Left kidney (tissue), 2 donors: ENCODE results near the gene DIAPH1. TPM values are rescaled to one million over a fixed set of nuclear protein-coding genes. Genes with fewer than 3 reads are reported as not detected.
"Not testable (repeated sequence)": the region's sequence is repeated elsewhere in the genome, so short reads cannot be mapped to it uniquely, and the experiment has no call there.

Experiments
- DNase-seq: peaks from one replicate; pipeline ENCODE4 v3.0.0-alpha.2; 2013
- polyA plus RNA-seq: library from polyadenylated mRNA; unstranded; fragments of 120-200 nt; gene quantifications from one replicate; pipeline ENCODE4 v1.2.1, GENCODE V29; 2013; ENCODE audit not compliant: insufficient read length

The DIAPH1 gene
- polyA plus RNA-seq, 1 donor = 80.0 TPM

- DNase-seq = no peak
Measured at GRCh38 chr5:141611289-141611688, 7.5 kb downstream of the DIAPH1 start.

- DNase-seq = not testable (repeated sequence)
Measured at GRCh38 chr5:141609921-141610320, 8.9 kb downstream of the DIAPH1 start.

- DNase-seq = no peak
Measured at GRCh38 chr5:141609044-141609443, 9.8 kb downstream of the DIAPH1 start.

GRCh38 chr5:141608557-141608956, 10.2 kb downstream of the DIAPH1 start:
- DNase-seq = no peak

- DNase-seq = no peak
Measured at GRCh38 chr5:141608046-141608445, 10.8 kb downstream of the DIAPH1 start.

GRCh38 chr5:141605523-141606277, 13.1 kb downstream of the DIAPH1 start:
- no peak for DNase-seq

GRCh38 chr5:141603923-141604717, 14.7 kb downstream of the DIAPH1 start:
- DNase-seq = no peak

- no peak for DNase-seq
Measured at GRCh38 chr5:141602606-141603005, 16.2 kb downstream of the DIAPH1 start.

GRCh38 chr5:141598391-141599345, 20.1 kb downstream of the DIAPH1 start:
- no peak for DNase-seq

- DNase-seq = no peak
Measured at GRCh38 chr5:141597814-141598213, 21.0 kb downstream of the DIAPH1 start.

GRCh38 chr5:141597394-141597793, 21.4 kb downstream of the DIAPH1 start:
- no peak for DNase-seq

- no peak for DNase-seq
Measured at GRCh38 chr5:141596867-141597266, 21.9 kb downstream of the DIAPH1 start.

GRCh38 chr5:141590127-141590526, 28.7 kb downstream of the DIAPH1 start:
- DNase-seq = no peak

GRCh38 chr5:141586246-141586645, 32.6 kb downstream of the DIAPH1 start:
- no peak for DNase-seq

GRCh38 chr5:141585594-141585993, 33.2 kb downstream of the DIAPH1 start:
- no peak for DNase-seq

- no peak for DNase-seq
Measured at GRCh38 chr5:141574122-141574510, 44.7 kb downstream of the DIAPH1 start.

GRCh38 chr5:141573489-141574121, 45.2 kb downstream of the DIAPH1 start:
- DNase-seq = no peak

GRCh38 chr5:141570655-141571054, 48.1 kb downstream of the DIAPH1 start:
- no peak for DNase-seq

GRCh38 chr5:141567513-141568117, 51.2 kb downstream of the DIAPH1 start:
- no peak for DNase-seq

GRCh38 chr5:141565826-141566570, 52.8 kb downstream of the DIAPH1 start:
- DNase-seq = no peak
